DOHH2 (cell line): ENCODE results near the gene GLRX3.

Experiments used
- H3F3A ChIP-seq: fragments of 200-600 bp; sonication (generic), shearing (Covaris generic); 2 replicates; pipeline ENCODE4 v1.6.0; 2016; ENCODE audit warnings: antibody characterized with exemption, mild to moderate bottlenecking; ENCODE audit not compliant: control insufficient read depth, insufficient read depth
- H3K27ac ChIP-seq: fragments of 200-600 bp; sonication (generic); 2 replicates; pipeline ENCODE4 v1.5.1; 2014; ENCODE audit warnings: low read depth, mild to moderate bottlenecking, low read length, moderate library complexity
- H3K27me3 ChIP-seq: fragments of 200-600 bp; sonication (generic); 2 replicates; pipeline ENCODE4 v1.6.1; 2014; ENCODE audit warnings: mild to moderate bottlenecking, low read length, mixed read lengths; ENCODE audit not compliant: control insufficient read depth
- H3K36me3 ChIP-seq: fragments of 200-600 bp; sonication (generic); 2 replicates; pipeline ENCODE4 v1.6.1; 2014; ENCODE audit warnings: mild to moderate bottlenecking, low read length, moderate library complexity, mixed read lengths; ENCODE audit not compliant: control insufficient read depth
- H3K4me1 ChIP-seq: fragments of 200-600 bp; sonication (generic); 2 replicates; pipeline ENCODE4 v1.6.1; 2014; ENCODE audit warnings: mild to moderate bottlenecking, low read length, mixed read lengths; ENCODE audit not compliant: control insufficient read depth
- H3K4me2 ChIP-seq: fragments of 200-600 bp; sonication (generic); 2 replicates; pipeline ENCODE4 v1.6.0; 2014; ENCODE audit warnings: mild to moderate bottlenecking, low read length, moderate library complexity
- H3K4me3 ChIP-seq: fragments of 200-600 bp; sonication (generic); 2 replicates; pipeline ENCODE4 v1.5.1; 2014; ENCODE audit warnings: mild to moderate bottlenecking, low read length, mixed read lengths
- H3K79me2 ChIP-seq: fragments of 200-600 bp; sonication (generic); 2 replicates; pipeline ENCODE4 v1.6.1; 2014; ENCODE audit warnings: mild to moderate bottlenecking, low read length, mixed read lengths; ENCODE audit not compliant: control insufficient read depth
- H3K9me2 ChIP-seq: fragments of 200-600 bp; sonication (generic); replicated peaks from 2 replicates; pipeline ENCODE4 v1.6.1; 2014; ENCODE audit warnings: mild to moderate bottlenecking, low read length, mixed read lengths; ENCODE audit not compliant: control insufficient read depth
- H3K9me3 ChIP-seq: fragments of 200-600 bp; sonication (generic); 2 replicates; pipeline ENCODE4 v1.6.1; 2014; ENCODE audit warnings: antibody characterized with exemption, low read length, mixed read lengths; ENCODE audit not compliant: control insufficient read depth, insufficient read depth
- H4K20me1 ChIP-seq: fragments of 200-600 bp; sonication (generic); 2 replicates; pipeline ENCODE4 v1.6.0; 2014; ENCODE audit warnings: low read depth, mild to moderate bottlenecking, antibody characterized with exemption, low read length, moderate library complexity; ENCODE audit not compliant: control insufficient read depth, insufficient read depth
- CTCF ChIP-seq: fragments of 200-600 bp; sonication (generic); IDR thresholded peaks from one replicate; pipeline ENCODE4 v1.5.1; 2014; ENCODE audit warnings: antibody characterized with exemption, mild to moderate bottlenecking, low read depth, low read length; ENCODE audit not compliant: poor library complexity, severe bottlenecking
- EZH2phosphoT487 ChIP-seq: fragments of 200-600 bp; sonication (generic); IDR thresholded peaks from 2 replicates; pipeline ENCODE4 v1.6.1; 2017; ENCODE audit warnings: borderline replicate concordance, mild to moderate bottlenecking, antibody characterized with exemption, low read length, moderate library complexity, mixed read lengths

GLRX3 gene

DNA sequence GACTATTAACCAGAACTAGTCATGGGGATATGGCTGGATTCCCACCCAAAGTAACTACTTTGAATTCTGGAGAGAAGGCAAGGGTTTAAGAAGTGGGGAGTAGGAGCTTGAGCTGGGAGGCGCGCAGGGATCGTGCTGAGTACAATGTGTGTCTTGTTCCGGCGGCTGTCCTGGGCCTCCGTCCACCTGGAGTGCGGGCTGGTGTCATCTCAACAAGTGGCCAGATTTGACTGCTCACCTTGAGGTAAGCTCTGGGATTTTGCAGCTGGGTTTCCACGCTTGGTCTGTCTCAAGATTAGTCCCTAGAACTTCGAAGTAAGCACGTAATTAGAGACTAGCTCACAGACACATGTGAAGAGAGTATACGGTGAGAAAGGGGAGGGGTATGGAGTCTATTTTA lies 49.4 kb downstream of the GLRX3 start:
- no peaks in the 10 kb centered on the region for H3K9me3 ChIP-seq
- no peaks in the 10 kb centered on the region for H3K9me2 ChIP-seq
- no peaks in the 10 kb centered on the region for H3F3A ChIP-seq
- H3K4me3 ChIP-seq, result no peak overlapping the region
- H3K4me1 ChIP-seq, result peaks cover 3% of the 10 kb centered on the region; the same call in 1 of the 2 replicates
- H4K20me1 ChIP-seq, result no peaks in the 10 kb centered on the region
- H3K27me3 ChIP-seq, result no peaks in the 10 kb centered on the region
- H3K4me2 ChIP-seq, result no peak overlapping the region
- no peaks in the 10 kb centered on the region for H3K79me2 ChIP-seq
- TF ChIP-seq EZH2phosphoT487 (no peak), CTCF (no peak)
- peaks cover 41% of the 10 kb centered on the region for H3K36me3 ChIP-seq
- H3K27ac ChIP-seq, result no peak overlapping the region

DNA sequence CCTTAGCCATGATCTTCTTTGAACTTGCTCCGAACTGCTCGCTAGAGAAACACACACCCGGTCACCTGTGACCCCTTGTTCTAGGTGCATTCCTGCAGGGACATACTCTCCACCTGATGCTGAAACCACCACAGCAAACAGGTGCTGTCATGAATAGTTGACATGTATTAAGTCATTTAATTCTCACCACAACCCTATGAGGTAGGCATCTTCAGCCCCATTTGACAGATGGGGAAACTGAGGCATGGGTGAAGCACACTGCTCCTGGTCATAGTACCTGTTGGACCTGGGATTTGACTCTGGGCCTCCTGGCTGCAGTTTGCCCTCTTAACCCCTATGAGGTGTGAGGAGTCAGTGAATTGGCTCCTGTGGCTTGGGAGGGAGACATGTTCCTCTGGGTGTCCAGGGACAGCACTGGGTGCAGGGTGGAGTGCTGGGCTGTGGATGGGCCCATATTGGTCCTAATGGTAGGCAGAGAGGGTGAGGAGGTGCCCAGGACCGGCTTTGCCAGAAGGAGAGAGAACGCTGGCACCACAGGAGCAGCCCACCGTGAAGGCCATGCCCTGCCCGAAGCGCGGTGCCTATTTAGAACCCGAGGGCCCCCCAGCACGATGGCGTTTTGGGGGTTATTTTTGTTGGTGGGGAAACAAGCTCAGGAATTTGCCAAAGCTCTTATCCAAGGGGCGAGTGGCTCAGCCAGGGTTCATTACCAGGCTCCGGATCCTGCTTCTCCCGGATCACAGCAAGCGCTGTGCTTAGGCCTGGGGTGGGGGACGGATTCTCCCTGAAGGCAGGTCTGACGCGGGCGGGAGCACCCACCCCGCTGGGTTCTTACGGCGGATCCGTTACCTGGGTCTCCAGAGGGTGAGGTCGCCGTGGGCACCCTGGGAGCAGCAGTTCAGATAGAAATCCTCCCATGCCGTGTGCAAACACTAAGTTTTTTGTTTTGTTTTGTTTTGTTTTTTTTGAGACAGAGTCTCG lies 52.3 kb downstream of the GLRX3 start:
- H3F3A ChIP-seq, result no peaks in the 10 kb centered on the region
- H3K4me3 ChIP-seq, result no peak overlapping the region
- H3K36me3 ChIP-seq, result peaks cover 15% of the 10 kb centered on the region
- peaks cover 3% of the 10 kb centered on the region; the same call in 1 of the 2 replicates for H3K4me1 ChIP-seq
- no peak overlapping the region for H3K4me2 ChIP-seq
- H4K20me1 ChIP-seq, result no peaks in the 10 kb centered on the region
- no peaks in the 10 kb centered on the region for H3K79me2 ChIP-seq
- H3K27me3 ChIP-seq, result no peaks in the 10 kb centered on the region
- no peak for TF ChIP-seq EZH2phosphoT487
- no peak for TF ChIP-seq CTCF
- no peak overlapping the region for H3K27ac ChIP-seq
- no peaks in the 10 kb centered on the region for H3K9me3 ChIP-seq
- H3K9me2 ChIP-seq, result no peaks in the 10 kb centered on the region

DNA sequence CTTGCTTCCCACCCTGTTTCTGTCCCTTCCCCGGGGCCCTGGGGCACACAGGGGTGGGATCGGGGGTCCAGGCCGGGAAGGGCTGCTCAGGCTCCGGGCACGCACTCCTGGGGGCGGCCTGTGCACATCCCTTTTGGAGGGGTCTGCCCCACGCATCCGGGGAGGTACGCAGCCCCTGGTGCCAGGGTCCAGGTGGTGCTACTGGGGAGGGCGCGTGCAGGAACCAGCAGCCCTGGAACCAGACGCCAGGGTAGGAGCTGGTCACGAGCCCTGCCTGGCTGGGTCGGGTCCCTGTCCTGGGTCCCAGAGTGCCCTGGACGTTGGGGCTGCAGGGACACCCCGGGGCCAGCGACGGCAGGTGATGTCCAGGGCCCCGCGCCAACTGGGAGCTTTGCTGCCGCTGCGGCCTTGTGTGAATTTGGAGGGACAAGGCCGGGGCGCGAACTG lies 53.4 kb downstream of the GLRX3 start:
- H3K4me1 ChIP-seq, result peaks cover 3% of the 10 kb centered on the region; the same call in 1 of the 2 replicates
- no peaks in the 10 kb centered on the region for H3K79me2 ChIP-seq
- H3K27me3 ChIP-seq, result no peaks in the 10 kb centered on the region
- H3K27ac ChIP-seq, result no peak overlapping the region
- H3F3A ChIP-seq, result no peaks in the 10 kb centered on the region
- H3K4me2 ChIP-seq, result peak overlapping the region; percentile 79; the same call in 1 of the 2 replicates
- 0 out of 2 replicates have a peak overlapping the region, but pooled peaks have one; percentile 67 for H3K4me3 ChIP-seq
- TF ChIP-seq CTCF (no peak), EZH2phosphoT487 (no peak)
- H4K20me1 ChIP-seq, result no peaks in the 10 kb centered on the region
- H3K9me3 ChIP-seq, result no peaks in the 10 kb centered on the region
- no peaks in the 10 kb centered on the region for H3K9me2 ChIP-seq
- H3K36me3 ChIP-seq, result peaks cover 7% of the 10 kb centered on the region; the same call in 1 of the 2 replicates
